Hepatocyte (in vitro differentiated cells): ENCODE results near the gene BST1. TPM values are rescaled to one million over a fixed set of nuclear protein-coding genes. Genes with fewer than 3 reads are reported as not detected.

Experiments used
- DNase-seq: peaks from one replicate; pipeline ENCODE4 v3.0.0-alpha.2; 2016; ENCODE audit warnings: low spot score
- H2AFZ ChIP-seq: fragments of 200-600 bp; sonication (generic); 2 replicates; pipeline ENCODE4 v1.6.0; 2016; ENCODE audit warnings: antibody characterized with exemption, mild to moderate bottlenecking
- H3K27ac ChIP-seq: fragments of 200-600 bp; sonication (generic); 2 replicates; pipeline ENCODE4 v1.5.1; 2016; ENCODE audit warnings: mild to moderate bottlenecking
- H3K27me3 ChIP-seq: fragments of 200-600 bp; sonication (generic); 2 replicates; pipeline ENCODE4 v1.6.1; 2016
- H3K36me3 ChIP-seq: fragments of 200-600 bp; sonication (generic); replicated peaks from 2 replicates; pipeline ENCODE4 v1.5.1; 2016; ENCODE audit warnings: low read depth; ENCODE audit not compliant: insufficient read depth
- H3K4me1 ChIP-seq: fragments of 200-600 bp; sonication (generic); 2 replicates; pipeline ENCODE4 v1.5.1; 2016; ENCODE audit warnings: mild to moderate bottlenecking, moderate library complexity; ENCODE audit not compliant: insufficient read depth
- H3K4me2 ChIP-seq: fragments of 200-600 bp; sonication (generic); 2 replicates; pipeline ENCODE4 v1.6.0; 2016
- H3K4me3 ChIP-seq: fragments of 200-600 bp; sonication (generic); 2 replicates; pipeline ENCODE4 v1.5.1; 2016; ENCODE audit warnings: mild to moderate bottlenecking
- H3K79me2 ChIP-seq: fragments of 200-600 bp; sonication (generic); 2 replicates; pipeline ENCODE4 v1.6.0; 2017; ENCODE audit warnings: mild to moderate bottlenecking
- H3K9me2 ChIP-seq: fragments of 200-600 bp; sonication (generic); replicated peaks from 2 replicates; pipeline ENCODE4 v1.6.0; 2017; ENCODE audit warnings: mild to moderate bottlenecking; ENCODE audit not compliant: insufficient read depth
- H3K9me3 ChIP-seq: fragments of 200-600 bp; sonication (generic); 2 replicates; pipeline ENCODE4 v1.5.1; 2016; ENCODE audit warnings: low read depth, mild to moderate bottlenecking
- H4K20me1 ChIP-seq: fragments of 200-600 bp; sonication (generic); 2 replicates; pipeline ENCODE4 v1.6.0; 2016; ENCODE audit warnings: mild to moderate bottlenecking; ENCODE audit not compliant: insufficient read depth, poor library complexity, severe bottlenecking
- EZH2 ChIP-seq: fragments of 200-600 bp; sonication (generic); IDR thresholded peaks from 2 replicates; pipeline ENCODE4 v1.6.1; 2016; ENCODE audit warnings: antibody characterized with exemption, mild to moderate bottlenecking, borderline replicate concordance
- EZH2phosphoT487 ChIP-seq: fragments of 200-600 bp; sonication (generic); IDR thresholded peaks from one replicate; pipeline ENCODE4 v1.6.1; 2018; ENCODE audit warnings: antibody characterized with exemption, mild to moderate bottlenecking, low read depth, moderate library complexity; ENCODE audit not compliant: unreplicated experiment, severe bottlenecking
- WGBS: methylation state at CpG from one replicate; pipeline ENCODE4 v1.1.6; 2016; ENCODE audit warnings: low lambda C conversion rate; ENCODE audit errors: missing lambda C conversion rate; 5-methylcytosine and 5-hydroxymethylcytosine counted together
- polyA plus RNA-seq: library from polyadenylated mRNA; unstranded; fragments of >200 nt; fragmentation: Nextera tagmentation; extraction: Ambion mirVana; gene quantifications from 2 replicates; pipeline ENCODE4 v1.2.1, GENCODE V29; 2016
- total RNA-seq: library from RNA; depleted of rRNA; stranded (reverse); fragments of >200 nt; gene quantifications from 2 replicates; pipeline ENCODE4 v1.2.3, GENCODE V29; 2014
- TF ChIP-seq, protein P1 (sequence below): fragments of 200-600 bp; sonication (generic); IDR thresholded peaks from 2 replicates; pipeline ENCODE4 v1.5.1; 2016; ENCODE audit warnings: antibody characterized with exemption, mild to moderate bottlenecking; ENCODE audit not compliant: poor library complexity

BST1 gene
- total and polyA plus RNA-seq, 2 experiments from 2014 or later: 3.5 to 3.7 TPM

DNA sequence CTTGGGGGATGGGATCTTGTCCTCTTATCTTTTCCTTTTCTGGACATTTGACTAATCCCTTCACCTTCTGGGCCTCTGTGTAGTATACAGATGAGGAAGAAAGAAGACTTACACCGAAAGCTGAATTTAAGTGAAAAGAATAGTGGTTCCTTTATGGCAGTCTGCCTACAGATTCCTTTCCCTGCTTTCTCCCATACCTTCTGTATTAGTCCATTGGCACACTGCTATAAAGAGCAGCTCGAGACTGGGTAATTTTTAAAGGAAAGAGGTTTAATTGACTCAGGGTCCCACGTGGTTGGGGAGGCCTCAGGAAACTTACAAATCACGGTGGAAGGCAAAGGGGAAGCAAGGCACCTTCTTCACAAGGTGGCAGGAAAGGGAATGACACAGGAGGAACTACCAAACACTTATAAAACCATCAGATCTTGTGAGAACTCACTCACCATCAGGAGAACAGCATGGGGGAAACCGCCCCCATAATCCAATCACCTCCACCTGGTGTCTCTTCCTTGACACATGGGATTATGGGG, 41.2 kb downstream of the BST1 start:
- Histone ChIP-seq H4K20me1 (no peaks in the 10 kb centered on the region), H3K4me2 (no peak overlapping the region), H3K4me1 (no peaks in the 10 kb centered on the region), H3K4me3 (no peak overlapping the region), H3K27ac (no peak overlapping the region), H3K36me3 (no peaks in the 10 kb centered on the region), H2AFZ (no peak overlapping the region), H3K9me3 (no peaks in the 10 kb centered on the region), H3K79me2 (no peaks in the 10 kb centered on the region), H3K9me2 (no peaks in the 10 kb centered on the region), H3K27me3 (no peaks in the 10 kb centered on the region)
- DNase-seq: no peak
- 51% methylated on average over 5 of the region's 5 CpGs for WGBS
- TF ChIP-seq, protein P1, sequence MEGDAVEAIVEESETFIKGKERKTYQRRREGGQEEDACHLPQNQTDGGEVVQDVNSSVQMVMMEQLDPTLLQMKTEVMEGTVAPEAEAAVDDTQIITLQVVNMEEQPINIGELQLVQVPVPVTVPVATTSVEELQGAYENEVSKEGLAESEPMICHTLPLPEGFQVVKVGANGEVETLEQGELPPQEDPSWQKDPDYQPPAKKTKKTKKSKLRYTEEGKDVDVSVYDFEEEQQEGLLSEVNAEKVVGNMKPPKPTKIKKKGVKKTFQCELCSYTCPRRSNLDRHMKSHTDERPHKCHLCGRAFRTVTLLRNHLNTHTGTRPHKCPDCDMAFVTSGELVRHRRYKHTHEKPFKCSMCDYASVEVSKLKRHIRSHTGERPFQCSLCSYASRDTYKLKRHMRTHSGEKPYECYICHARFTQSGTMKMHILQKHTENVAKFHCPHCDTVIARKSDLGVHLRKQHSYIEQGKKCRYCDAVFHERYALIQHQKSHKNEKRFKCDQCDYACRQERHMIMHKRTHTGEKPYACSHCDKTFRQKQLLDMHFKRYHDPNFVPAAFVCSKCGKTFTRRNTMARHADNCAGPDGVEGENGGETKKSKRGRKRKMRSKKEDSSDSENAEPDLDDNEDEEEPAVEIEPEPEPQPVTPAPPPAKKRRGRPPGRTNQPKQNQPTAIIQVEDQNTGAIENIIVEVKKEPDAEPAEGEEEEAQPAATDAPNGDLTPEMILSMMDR: no peak
- no peak for TF ChIP-seq EZH2
- TF ChIP-seq EZH2phosphoT487: no peak

GRCh38 chr4:15746110-15746509, 43.2 kb downstream of the BST1 start:
- no peak for DNase-seq
- Histone ChIP-seq H3K4me2 (no peak overlapping the region), H3K4me3 (no peak overlapping the region), H3K27me3 (no peaks in the 10 kb centered on the region), H4K20me1 (no peaks in the 10 kb centered on the region), H3K9me3 (no peaks in the 10 kb centered on the region), H3K4me1 (no peaks in the 10 kb centered on the region), H3K9me2 (no peaks in the 10 kb centered on the region), H3K79me2 (no peaks in the 10 kb centered on the region), H2AFZ (no peak overlapping the region), H3K27ac (no peak overlapping the region), H3K36me3 (no peaks in the 10 kb centered on the region)
- TF ChIP-seq EZH2phosphoT487: no peak
- WGBS: 96% methylated on average over 1 of the region's 1 CpG

DNA sequence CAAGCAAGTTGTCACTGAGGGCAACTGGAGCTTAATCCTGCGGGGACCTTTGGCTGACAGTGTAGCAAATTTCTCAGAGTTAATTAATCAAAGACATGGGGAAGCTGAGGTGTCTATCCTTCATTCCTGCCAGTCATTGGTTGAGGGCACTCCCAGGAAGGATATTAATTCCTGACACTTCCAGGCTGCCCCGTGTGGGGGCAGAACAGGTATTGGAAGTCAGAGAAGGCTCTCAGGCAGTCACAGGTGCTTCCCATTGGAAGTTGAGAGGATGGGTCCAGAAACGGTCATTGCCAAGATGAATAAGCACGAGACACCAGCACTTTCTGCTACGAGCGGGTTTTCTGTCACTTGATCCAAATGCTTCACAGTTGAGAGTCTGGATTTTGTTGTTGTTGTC, 46.1 kb downstream of the BST1 start:
- no peaks in the 10 kb centered on the region for H3K9me3 ChIP-seq

DNA sequence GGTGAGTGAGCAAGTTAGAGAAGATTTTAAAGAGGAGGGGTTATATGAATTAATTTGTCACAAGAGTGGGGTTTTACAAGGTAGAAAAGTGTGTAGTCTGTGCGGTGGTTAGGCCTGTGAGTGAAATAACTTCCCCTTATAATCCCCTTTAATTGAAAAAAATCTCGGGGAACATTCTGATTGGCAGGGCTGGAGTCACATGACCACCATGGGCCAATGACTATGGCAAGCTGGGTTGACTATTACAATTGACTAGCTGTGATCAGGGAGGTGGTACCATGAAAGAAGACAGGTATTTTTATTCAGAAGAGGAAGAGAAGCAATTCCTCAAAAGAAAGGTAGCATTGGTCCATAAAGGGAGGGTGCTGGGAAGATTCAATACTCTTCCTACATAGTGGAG, 48.3 kb downstream of the BST1 start:
- TF ChIP-seq, protein P1: no peak
- TF ChIP-seq EZH2phosphoT487 (no peak), EZH2 (no peak)
- 96% methylated on average over 2 of the region's 2 CpGs for WGBS
- no peaks in the 10 kb centered on the region for H3K9me3 ChIP-seq
- H3K79me2 ChIP-seq: no peaks in the 10 kb centered on the region
- no peaks in the 10 kb centered on the region for H3K9me2 ChIP-seq
- no peak for DNase-seq
- H3K27ac ChIP-seq: no peak overlapping the region
- no peaks in the 10 kb centered on the region for H3K36me3 ChIP-seq
- no peak overlapping the region for H2AFZ ChIP-seq
- H3K4me3 ChIP-seq: no peak overlapping the region
- no peaks in the 10 kb centered on the region for H3K4me1 ChIP-seq
- H3K27me3 ChIP-seq: no peaks in the 10 kb centered on the region
- H4K20me1 ChIP-seq: no peaks in the 10 kb centered on the region
- H3K4me2 ChIP-seq: no peak overlapping the region

More for the DNA sequence above, 46.1 kb downstream of the BST1 start:
- Histone ChIP-seq H3K9me2 (no peaks in the 10 kb centered on the region), H3K27me3 (no peaks in the 10 kb centered on the region), H4K20me1 (no peaks in the 10 kb centered on the region), H3K4me2 (no peak overlapping the region), H3K4me3 (no peak overlapping the region), H2AFZ (no peak overlapping the region), H3K4me1 (no peaks in the 10 kb centered on the region), H3K79me2 (no peaks in the 10 kb centered on the region), H3K27ac (no peak overlapping the region), H3K36me3 (no peaks in the 10 kb centered on the region)
- DNase-seq: no peak
- WGBS: 69% methylated on average over 6 of the region's 6 CpGs
- TF ChIP-seq, protein P1: no peak
- TF ChIP-seq EZH2phosphoT487: no peak
- no peak for TF ChIP-seq EZH2
